ENCODE results near the gene ING3. TPM values are rescaled to one million over a fixed set of nuclear protein-coding genes. Genes with fewer than 3 reads are reported as not detected.

Gene ING3
- total and polyA plus RNA-seq, 2 of the 8 experiments (the other 6 are each of a cell fraction or from before 2014, with no cell fraction given), result 6.0 to 17.7 TPM

DNA sequence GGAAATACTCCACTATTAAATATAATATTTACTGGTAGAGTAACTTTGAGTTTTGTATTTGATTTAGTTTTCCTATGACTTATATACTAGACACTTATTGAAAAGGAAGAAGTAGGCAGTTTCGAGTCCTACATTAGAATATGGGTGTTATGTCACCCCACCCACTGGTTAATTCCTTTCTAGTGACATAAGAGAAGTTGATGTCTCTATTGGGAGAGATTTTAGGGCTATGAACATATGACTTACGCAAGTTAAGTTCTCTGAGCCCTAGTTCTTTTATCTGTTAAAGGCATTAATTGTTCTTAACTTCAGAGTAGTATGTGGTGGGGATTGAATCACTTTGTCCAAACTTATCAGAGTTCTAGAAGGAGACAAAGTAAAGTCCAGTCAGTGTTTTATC, 68.4 kb downstream of the ING3 start:
- 82% methylated on average over 2 of the region's 2 CpGs; no CpG with 5 or more reads in 1 of the 2 experiments for WGBS, 2 experiments (ENCODE audit: extremely low coverage in 1 of 2, insufficient coverage in 1 of 2, insufficient read length in 1 of 2, insufficient replicate concordance in 2 of 2, low coverage in 1 of 2, low lambda C conversion rate in 2 of 2, missing lambda C conversion rate in 1 of 2)
- POLR2A ChIA-PET (ENCODE audit: partially characterized antibody), result no interaction called here
- no peaks in the 10 kb centered on the region for H3K79me1 ChIP-seq (ENCODE audit: low read depth, low read length)
- TF ChIP-seq, protein P1, sequence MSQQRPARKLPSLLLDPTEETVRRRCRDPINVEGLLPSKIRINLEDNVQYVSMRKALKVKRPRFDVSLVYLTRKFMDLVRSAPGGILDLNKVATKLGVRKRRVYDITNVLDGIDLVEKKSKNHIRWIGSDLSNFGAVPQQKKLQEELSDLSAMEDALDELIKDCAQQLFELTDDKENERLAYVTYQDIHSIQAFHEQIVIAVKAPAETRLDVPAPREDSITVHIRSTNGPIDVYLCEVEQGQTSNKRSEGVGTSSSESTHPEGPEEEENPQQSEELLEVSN (IDR thresholded peaks at IDR 0.05), result no peak
- no peak for TF ChIP-seq EGR1 (IDR thresholded peaks at IDR 0.05; ENCODE audit: borderline replicate concordance, low read depth, low read length)
- TF ChIP-seq, protein P2, sequence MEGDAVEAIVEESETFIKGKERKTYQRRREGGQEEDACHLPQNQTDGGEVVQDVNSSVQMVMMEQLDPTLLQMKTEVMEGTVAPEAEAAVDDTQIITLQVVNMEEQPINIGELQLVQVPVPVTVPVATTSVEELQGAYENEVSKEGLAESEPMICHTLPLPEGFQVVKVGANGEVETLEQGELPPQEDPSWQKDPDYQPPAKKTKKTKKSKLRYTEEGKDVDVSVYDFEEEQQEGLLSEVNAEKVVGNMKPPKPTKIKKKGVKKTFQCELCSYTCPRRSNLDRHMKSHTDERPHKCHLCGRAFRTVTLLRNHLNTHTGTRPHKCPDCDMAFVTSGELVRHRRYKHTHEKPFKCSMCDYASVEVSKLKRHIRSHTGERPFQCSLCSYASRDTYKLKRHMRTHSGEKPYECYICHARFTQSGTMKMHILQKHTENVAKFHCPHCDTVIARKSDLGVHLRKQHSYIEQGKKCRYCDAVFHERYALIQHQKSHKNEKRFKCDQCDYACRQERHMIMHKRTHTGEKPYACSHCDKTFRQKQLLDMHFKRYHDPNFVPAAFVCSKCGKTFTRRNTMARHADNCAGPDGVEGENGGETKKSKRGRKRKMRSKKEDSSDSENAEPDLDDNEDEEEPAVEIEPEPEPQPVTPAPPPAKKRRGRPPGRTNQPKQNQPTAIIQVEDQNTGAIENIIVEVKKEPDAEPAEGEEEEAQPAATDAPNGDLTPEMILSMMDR (IDR thresholded peaks at IDR 0.05; ENCODE audit: control extremely low read depth in 1 of 3, insufficient read depth in 1 of 3, low read depth in 1 of 3, low read length in 3 of 3), result no peak
- TF ChIP-seq PHF8 (conservative IDR thresholded peaks at IDR 0.05; ENCODE audit: low read depth, low read length), result no peak
- TF ChIP-seq CEBPB (IDR thresholded peaks at IDR 0.05; ENCODE audit: low read depth, low read length), result no peak
- TF ChIP-seq SP2 (IDR thresholded peaks at IDR 0.05; ENCODE audit: low read length), result no peak

More for the DNA sequence above, 68.4 kb downstream of the ING3 start:
- Histone ChIP-seq H3K14ac (ENCODE audit: insufficient read length) (no peak overlapping the region), H2BK5ac (ENCODE audit: low read depth, low read length) (no peak overlapping the region), H4K91ac (replicated peaks; ENCODE audit: insufficient read length, low read length) (no peak overlapping the region), H2AFZ (ENCODE audit: low read length) (no peak overlapping the region), H3K4me3 (ENCODE audit: extremely low read depth in 1 of 4, insufficient read depth in 2 of 4, low read depth in 3 of 4, low read length in 4 of 4) (no peak overlapping the region), H3K9me3 (ENCODE audit: insufficient read depth in 2 of 2, low read depth in 1 of 2, low read length in 1 of 2) (no peaks in the 10 kb centered on the region), H4K20me1 (replicated peaks in 1 of 2; ENCODE audit: control insufficient read depth in 1 of 2, insufficient read depth in 2 of 2, low read length in 2 of 2) (no peaks in the 10 kb centered on the region), H3K18ac (ENCODE audit: extremely low read depth, low read length) (no peak overlapping the region), H3K27ac (ENCODE audit: low read depth, low read length) (no peak overlapping the region), H3K4me1 (replicated peaks in 1 of 4; ENCODE audit: control insufficient read depth in 3 of 4, insufficient read depth in 4 of 4, low read length in 3 of 4) (no peaks in the 10 kb centered on the region), H4K8ac (ENCODE audit: extremely low read depth, insufficient read depth, low read length) (no peak overlapping the region), H3K4me2 (ENCODE audit: insufficient read depth in 1 of 2, low read depth in 2 of 2, low read length in 2 of 2) (no peak overlapping the region), H3K9ac (replicated peaks in 1 of 4; ENCODE audit: extremely low read depth in 1 of 4, low read depth in 3 of 4, low read length in 3 of 4) (no peak overlapping the region), H2BK15ac (ENCODE audit: low read length) (no peak overlapping the region), H3K27me3 (replicated peaks in 1 of 4; ENCODE audit: control insufficient read depth in 3 of 4, extremely low read depth in 1 of 4, insufficient read depth in 3 of 4, low read length in 3 of 4) (no peaks in the 10 kb centered on the region), H4K5ac (ENCODE audit: insufficient read length, low read depth, low read length) (no peak overlapping the region), H2BK120ac (replicated peaks; ENCODE audit: low read depth, low read length) (no peak overlapping the region), H2BK20ac (ENCODE audit: low read length) (no peak overlapping the region), H2AK5ac (ENCODE audit: low read depth, low read length) (no peak overlapping the region), H3K23me2 (ENCODE audit: low read depth, low read length) (no peaks in the 10 kb centered on the region), H2BK12ac (ENCODE audit: low read depth, low read length) (no peak overlapping the region), H3K79me2 (ENCODE audit: control insufficient read depth in 1 of 2, insufficient read depth in 2 of 2, low read length in 2 of 2) (no peaks in the 10 kb centered on the region), H3K4ac (replicated peaks; ENCODE audit: insufficient read length, low read depth, low read length) (no peak overlapping the region), H3K36me3 (ENCODE audit: control insufficient read depth in 2 of 4, insufficient read depth in 4 of 4, low read length in 3 of 4) (no peaks in the 10 kb centered on the region), H3K56ac (replicated peaks; ENCODE audit: insufficient read length, low read depth, low read length) (no peak overlapping the region), H3K23ac (ENCODE audit: insufficient read length) (no peak overlapping the region)
- FAIRE-seq, result no peak
- DNase-seq (ENCODE audit: low read depth in 1 of 2, low spot score in 2 of 2), result no peak
- CTCF ChIA-PET (ENCODE audit: partially characterized antibody), result no interaction called here
